22Rv1 (cell line): ENCODE measurements around the gene OPTC.

ENCODE experiments used
- CTCF ChIP-seq: fragments of 450-650 bp; IDR thresholded peaks from 2 replicates; pipeline ENCODE4 v1.5.1; 2017; ENCODE audit warnings: mild to moderate bottlenecking
- ZFX ChIP-seq: fragments of 450-650 bp; IDR thresholded peaks from 2 replicates; pipeline ENCODE4 v1.6.1; 2017; ENCODE audit warnings: antibody characterized with exemption, borderline replicate concordance

GRCh38 chr1:203534526-203534925 is 40.6 kb downstream of the OPTC start:
- TF ChIP-seq CTCF (no peak), ZFX (no peak)
